ENCODE measurements around the gene TMEM87B. TPM values are rescaled to one million over a fixed set of nuclear protein-coding genes. Genes with fewer than 3 reads are reported as not detected.

TMEM87B gene
- polyA plus RNA-seq, 1 donor from 2014 or later = 12.8 TPM

DNA sequence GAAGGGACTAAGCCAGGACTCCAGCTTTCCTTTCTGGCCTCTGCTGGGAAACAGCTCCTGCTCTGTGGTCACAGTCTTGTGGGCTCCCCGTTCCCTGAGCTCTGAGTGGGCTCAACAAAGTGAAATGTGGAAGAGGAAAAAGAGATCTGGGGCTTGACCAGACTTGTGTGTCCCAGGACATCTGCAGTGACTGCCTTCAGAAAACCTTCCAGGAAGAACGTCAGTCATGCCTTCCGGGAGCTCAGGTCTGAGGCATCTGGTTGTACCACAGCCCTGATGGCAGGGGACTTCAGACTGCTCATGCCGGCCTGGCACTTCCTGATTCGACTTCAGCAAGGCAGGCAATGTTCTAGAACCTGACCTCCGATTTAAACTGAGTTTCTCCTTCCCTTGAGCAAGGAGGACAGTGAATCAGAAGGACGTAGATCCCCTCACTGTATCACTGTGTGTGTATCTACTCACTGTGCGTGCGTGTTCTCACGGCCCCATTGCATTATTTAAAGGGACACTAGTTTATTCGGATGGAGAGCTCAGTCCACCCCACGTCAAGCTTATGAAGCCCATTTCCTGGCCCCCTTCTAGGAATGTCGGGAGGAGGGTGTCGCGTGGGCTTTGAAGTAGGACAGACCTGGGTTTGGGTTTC, 82.6 kb downstream of the TMEM87B start:
- no peak for TF ChIP-seq MXI1 (conservative IDR thresholded peaks at IDR 0.05; ENCODE audit: poor library complexity, severe bottlenecking)
- TF ChIP-seq, protein P1, sequence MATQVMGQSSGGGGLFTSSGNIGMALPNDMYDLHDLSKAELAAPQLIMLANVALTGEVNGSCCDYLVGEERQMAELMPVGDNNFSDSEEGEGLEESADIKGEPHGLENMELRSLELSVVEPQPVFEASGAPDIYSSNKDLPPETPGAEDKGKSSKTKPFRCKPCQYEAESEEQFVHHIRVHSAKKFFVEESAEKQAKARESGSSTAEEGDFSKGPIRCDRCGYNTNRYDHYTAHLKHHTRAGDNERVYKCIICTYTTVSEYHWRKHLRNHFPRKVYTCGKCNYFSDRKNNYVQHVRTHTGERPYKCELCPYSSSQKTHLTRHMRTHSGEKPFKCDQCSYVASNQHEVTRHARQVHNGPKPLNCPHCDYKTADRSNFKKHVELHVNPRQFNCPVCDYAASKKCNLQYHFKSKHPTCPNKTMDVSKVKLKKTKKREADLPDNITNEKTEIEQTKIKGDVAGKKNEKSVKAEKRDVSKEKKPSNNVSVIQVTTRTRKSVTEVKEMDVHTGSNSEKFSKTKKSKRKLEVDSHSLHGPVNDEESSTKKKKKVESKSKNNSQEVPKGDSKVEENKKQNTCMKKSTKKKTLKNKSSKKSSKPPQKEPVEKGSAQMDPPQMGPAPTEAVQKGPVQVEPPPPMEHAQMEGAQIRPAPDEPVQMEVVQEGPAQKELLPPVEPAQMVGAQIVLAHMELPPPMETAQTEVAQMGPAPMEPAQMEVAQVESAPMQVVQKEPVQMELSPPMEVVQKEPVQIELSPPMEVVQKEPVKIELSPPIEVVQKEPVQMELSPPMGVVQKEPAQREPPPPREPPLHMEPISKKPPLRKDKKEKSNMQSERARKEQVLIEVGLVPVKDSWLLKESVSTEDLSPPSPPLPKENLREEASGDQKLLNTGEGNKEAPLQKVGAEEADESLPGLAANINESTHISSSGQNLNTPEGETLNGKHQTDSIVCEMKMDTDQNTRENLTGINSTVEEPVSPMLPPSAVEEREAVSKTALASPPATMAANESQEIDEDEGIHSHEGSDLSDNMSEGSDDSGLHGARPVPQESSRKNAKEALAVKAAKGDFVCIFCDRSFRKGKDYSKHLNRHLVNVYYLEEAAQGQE (IDR thresholded peaks at IDR 0.05; ENCODE audit: borderline replicate concordance) = no peak
- no peak for TF ChIP-seq SMC3 (conservative IDR thresholded peaks at IDR 0.05; ENCODE audit: poor library complexity)
- TF ChIP-seq, protein P2, sequence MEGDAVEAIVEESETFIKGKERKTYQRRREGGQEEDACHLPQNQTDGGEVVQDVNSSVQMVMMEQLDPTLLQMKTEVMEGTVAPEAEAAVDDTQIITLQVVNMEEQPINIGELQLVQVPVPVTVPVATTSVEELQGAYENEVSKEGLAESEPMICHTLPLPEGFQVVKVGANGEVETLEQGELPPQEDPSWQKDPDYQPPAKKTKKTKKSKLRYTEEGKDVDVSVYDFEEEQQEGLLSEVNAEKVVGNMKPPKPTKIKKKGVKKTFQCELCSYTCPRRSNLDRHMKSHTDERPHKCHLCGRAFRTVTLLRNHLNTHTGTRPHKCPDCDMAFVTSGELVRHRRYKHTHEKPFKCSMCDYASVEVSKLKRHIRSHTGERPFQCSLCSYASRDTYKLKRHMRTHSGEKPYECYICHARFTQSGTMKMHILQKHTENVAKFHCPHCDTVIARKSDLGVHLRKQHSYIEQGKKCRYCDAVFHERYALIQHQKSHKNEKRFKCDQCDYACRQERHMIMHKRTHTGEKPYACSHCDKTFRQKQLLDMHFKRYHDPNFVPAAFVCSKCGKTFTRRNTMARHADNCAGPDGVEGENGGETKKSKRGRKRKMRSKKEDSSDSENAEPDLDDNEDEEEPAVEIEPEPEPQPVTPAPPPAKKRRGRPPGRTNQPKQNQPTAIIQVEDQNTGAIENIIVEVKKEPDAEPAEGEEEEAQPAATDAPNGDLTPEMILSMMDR (IDR thresholded peaks at IDR 0.05; ENCODE audit: poor library complexity, severe bottlenecking) = no peak
- TF ChIP-seq TAF1 (IDR thresholded peaks at IDR 0.05; ENCODE audit: low read depth) = no peak
- no peak for TF ChIP-seq EZH2 (IDR thresholded peaks at IDR 0.05; ENCODE audit: borderline replicate concordance, insufficient read depth, low read length, poor library complexity, severe bottlenecking)
- TF ChIP-seq EP300 (conservative IDR thresholded peaks at IDR 0.05; ENCODE audit: poor library complexity, severe bottlenecking) = no peak
- TF ChIP-seq POLR2AphosphoS5 (IDR thresholded peaks at IDR 0.05) = no peak
- TF ChIP-seq RAD21 (conservative IDR thresholded peaks at IDR 0.05) = no peak
- H3K4me2 ChIP-seq (ENCODE audit: low read length) = peak overlapping the region; percentile 19

DNA sequence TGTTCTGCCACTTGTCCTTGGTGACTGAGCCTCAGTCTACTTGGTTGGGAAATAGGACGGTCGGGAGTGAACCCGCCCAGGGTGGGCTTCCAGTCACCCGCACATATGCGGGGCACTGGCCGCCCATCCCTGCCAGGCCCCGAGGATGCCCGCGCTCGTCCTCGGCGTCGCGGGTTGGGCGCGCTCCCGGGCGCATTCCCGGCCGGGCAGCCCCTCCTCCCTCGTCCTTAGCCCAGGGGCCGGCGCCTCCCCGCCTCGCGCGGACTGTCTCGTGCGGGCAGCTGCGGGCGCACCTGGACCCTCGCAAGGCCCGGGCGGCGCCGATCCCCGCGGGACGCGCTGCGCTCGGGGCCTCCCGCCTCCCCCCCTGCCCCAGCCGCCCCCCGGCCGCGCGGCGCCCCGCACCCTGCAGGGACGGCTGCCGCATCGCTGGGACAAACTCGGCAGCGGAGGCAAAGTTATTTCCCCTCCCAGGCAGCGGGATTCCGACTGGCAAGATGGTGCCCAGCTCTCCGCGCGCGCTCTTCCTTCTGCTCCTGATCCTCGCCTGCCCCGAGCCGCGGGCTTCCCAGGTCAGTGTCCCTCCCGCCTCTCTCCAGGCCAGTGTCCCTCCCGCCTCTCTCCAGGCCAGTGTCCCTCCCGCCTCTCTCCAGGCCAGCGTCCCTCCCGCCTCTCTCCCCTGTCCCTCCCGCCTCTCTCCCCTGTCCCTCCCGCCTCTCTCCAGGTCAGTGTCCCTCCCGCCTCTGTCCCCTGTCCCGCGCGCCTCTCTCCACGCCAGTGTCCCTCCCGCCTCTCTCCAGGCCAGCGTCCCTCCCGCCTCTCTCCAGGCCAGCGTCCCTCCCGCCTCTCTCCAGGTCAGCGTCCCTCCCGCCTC, 83.3 kb downstream of the TMEM87B start, which contains the start of gene FBLN7:
Gene FBLN7 (plus strand): TSS at position 227 of the 874 bp plus-strand sequence. CDS start 271 bp downstream, at position 498.
- Histone ChIP-seq H3K27me3 (ENCODE audit: insufficient read depth, low read depth, low read length) (peaks cover 22% of the 10 kb centered on the region), H3K9ac (ENCODE audit: low read length) (no peak within 1 kb of the TSS), H3K4me2 (ENCODE audit: low read length) (peak within 1 kb of the TSS; percentile 19), H3K9me2 (ENCODE audit: insufficient read depth, low read length) (no peaks in the 10 kb centered on the region), H3K9me3 (ENCODE audit: low read length) (no peaks in the 10 kb centered on the region), H3K4me3 (ENCODE audit: low read length) (peak within 1 kb of the TSS; percentile 68), H2AFZ (ENCODE audit: low read depth, low read length) (no peak within 1 kb of the TSS), H3K27ac (ENCODE audit: low read length) (no peak within 1 kb of the TSS), H3K36me3 (ENCODE audit: insufficient read depth, low read length) (no peaks in the 10 kb centered on the region), H4K20me1 (ENCODE audit: insufficient read depth) (no peaks in the 10 kb centered on the region), H3F3A (ENCODE audit: insufficient read depth, low read length, poor library complexity, severe bottlenecking) (no peaks in the 10 kb centered on the region), H3K79me2 (replicated peaks; ENCODE audit: insufficient read depth, low read length) (no peaks in the 10 kb centered on the region)
- TF ChIP-seq EP300 (conservative IDR thresholded peaks at IDR 0.05; ENCODE audit: poor library complexity, severe bottlenecking) (no peak), TAF1 (IDR thresholded peaks at IDR 0.05; ENCODE audit: low read depth) (no peak), EZH2 (IDR thresholded peaks at IDR 0.05; ENCODE audit: borderline replicate concordance, insufficient read depth, low read length, poor library complexity, severe bottlenecking) (no peak), RAD21 (conservative IDR thresholded peaks at IDR 0.05) (no peak), SMC3 (conservative IDR thresholded peaks at IDR 0.05; ENCODE audit: poor library complexity) (no peak), MXI1 (conservative IDR thresholded peaks at IDR 0.05; ENCODE audit: poor library complexity, severe bottlenecking) (no peak), POLR2AphosphoS5 (IDR thresholded peaks at IDR 0.05) (no peak)
- TF ChIP-seq, protein P2 (IDR thresholded peaks at IDR 0.05; ENCODE audit: poor library complexity, severe bottlenecking) = no peak
- TF ChIP-seq, protein P1 (IDR thresholded peaks at IDR 0.05; ENCODE audit: borderline replicate concordance) = no peak

More for the DNA sequence above, 82.6 kb downstream of the TMEM87B start:
- Histone ChIP-seq H3K79me2 (replicated peaks; ENCODE audit: insufficient read depth, low read length) (no peaks in the 10 kb centered on the region), H3K4me3 (ENCODE audit: low read length) (peak overlapping the region; percentile 68), H3K27me3 (ENCODE audit: insufficient read depth, low read depth, low read length) (peaks cover 22% of the 10 kb centered on the region), H4K20me1 (ENCODE audit: insufficient read depth) (no peaks in the 10 kb centered on the region), H2AFZ (ENCODE audit: low read depth, low read length) (no peak overlapping the region), H3K9ac (ENCODE audit: low read length) (no peak overlapping the region), H3K36me3 (ENCODE audit: insufficient read depth, low read length) (no peaks in the 10 kb centered on the region), H3K27ac (ENCODE audit: low read length) (no peak overlapping the region), H3K9me3 (ENCODE audit: low read length) (no peaks in the 10 kb centered on the region), H3F3A (ENCODE audit: insufficient read depth, low read length, poor library complexity, severe bottlenecking) (no peaks in the 10 kb centered on the region), H3K9me2 (ENCODE audit: insufficient read depth, low read length) (no peaks in the 10 kb centered on the region)

Measured in neural cell (in vitro differentiated cells).